SK-N-SH treated with all-trans-retinoic acid at 6 μM for 48 hours (cell line): ENCODE measurements around the gene PSMD2.

ENCODE experiments used
- ATAC-seq: fragments of 200-7000 bp; cut with Tn5 transposase; 3 replicates; pipeline ENCODE4 v1.9.1; 2020; ENCODE audit warnings: mild to moderate bottlenecking, moderate library complexity
- ARNTL ChIP-seq: fragments of 450-650 bp; formaldehyde crosslinking; IDR thresholded peaks from 2 replicates; pipeline ENCODE4 v1.5.0; 2020; ENCODE audit warnings: low read depth, mild to moderate bottlenecking, moderate library complexity, borderline replicate concordance
- BACH2 ChIP-seq: fragments of 250-450 bp; sonication (Bioruptor Pico); IDR thresholded peaks from 2 replicates; pipeline ENCODE4 v1.9.0; 2021; ENCODE audit warnings: mild to moderate bottlenecking, borderline replicate concordance
- CSDC2 ChIP-seq: fragments of 250-450 bp; sonication (Bioruptor Pico); IDR thresholded peaks from 2 replicates; pipeline ENCODE4 v1.5.0; 2020; ENCODE audit warnings: mild to moderate bottlenecking, moderate library complexity
- GLIS3 ChIP-seq: fragments of 250-450 bp; sonication (Bioruptor Pico); IDR thresholded peaks from 2 replicates; pipeline ENCODE4 v1.5.0; 2020; ENCODE audit warnings: mild to moderate bottlenecking, moderate library complexity
- ISL1 ChIP-seq: fragments of 250-450 bp; sonication (Bioruptor Pico); IDR thresholded peaks from 2 replicates; pipeline ENCODE4 v2.1.2; 2022; ENCODE audit warnings: mild to moderate bottlenecking, moderate library complexity
- OSR1 ChIP-seq: fragments of 250-450 bp; sonication (Bioruptor Pico); IDR thresholded peaks from 2 replicates; pipeline ENCODE4 v1.8.0; 2022; ENCODE audit warnings: moderate library complexity, mild to moderate bottlenecking, inconsistent platforms
- PPARA ChIP-seq: fragments of 250-450 bp; sonication (Bioruptor Pico); IDR thresholded peaks from 2 replicates; pipeline ENCODE4 v1.5.0; 2020; ENCODE audit warnings: mild to moderate bottlenecking, borderline replicate concordance
- RARB ChIP-seq: fragments of 250-450 bp; sonication (Bioruptor Pico); IDR thresholded peaks from 2 replicates; pipeline ENCODE4 v1.8.0; 2021; ENCODE audit warnings: mild to moderate bottlenecking, moderate library complexity
- SNAI2 ChIP-seq: fragments of 250-450 bp; sonication (Bioruptor Pico); IDR thresholded peaks from 2 replicates; pipeline ENCODE4 v1.5.0; 2020; ENCODE audit warnings: mild to moderate bottlenecking, moderate library complexity
- TCF4 ChIP-seq: fragments of 250-450 bp; sonication (Bioruptor Pico); IDR thresholded peaks from 2 replicates; pipeline ENCODE4 v1.8.0; 2021; ENCODE audit warnings: mild to moderate bottlenecking, moderate library complexity, borderline replicate concordance
- ZC3H10 ChIP-seq: fragments of 250-450 bp; sonication (Bioruptor Pico); IDR thresholded peaks from 2 replicates; pipeline ENCODE4 v1.5.1; 2021; ENCODE audit warnings: mild to moderate bottlenecking, moderate library complexity
- ZFP3 ChIP-seq: fragments of 250-450 bp; sonication (Bioruptor Pico); IDR thresholded peaks from 2 replicates; pipeline ENCODE4 v1.5.0; 2020; ENCODE audit warnings: mild to moderate bottlenecking, moderate library complexity
- ZNF565 ChIP-seq: fragments of 450-650 bp; formaldehyde crosslinking; conservative IDR thresholded peaks from 2 replicates; pipeline ENCODE4 v1.5.0; 2020; ENCODE audit warnings: low read depth, mild to moderate bottlenecking, moderate library complexity
- ZNF8 ChIP-seq: fragments of 450-650 bp; formaldehyde crosslinking; IDR thresholded peaks from 2 replicates; pipeline ENCODE4 v1.5.0; 2020; ENCODE audit warnings: mild to moderate bottlenecking, moderate library complexity
- TF ChIP-seq, protein P1 (sequence below): fragments of 250-450 bp; sonication (Bioruptor Pico); IDR thresholded peaks from 2 replicates; pipeline ENCODE4 v1.5.1; 2020; ENCODE audit warnings: low read depth, mild to moderate bottlenecking, moderate library complexity
- TF ChIP-seq, protein P2 (sequence below): fragments of 250-450 bp; sonication (Bioruptor Pico); IDR thresholded peaks from 2 replicates; pipeline ENCODE4 v1.5.1; 2021; ENCODE audit warnings: mild to moderate bottlenecking, moderate library complexity
- TF ChIP-seq, protein P3 (sequence below): fragments of 250-450 bp; sonication (Bioruptor Pico); IDR thresholded peaks from 2 replicates; pipeline ENCODE4 v1.5.0; 2020; ENCODE audit warnings: mild to moderate bottlenecking, moderate library complexity
- TF ChIP-seq, protein P4 (sequence below): fragments of 250-450 bp; sonication (Bioruptor Pico); IDR thresholded peaks from 2 replicates; pipeline ENCODE4 v1.8.0; 2021; ENCODE audit warnings: low read depth, mild to moderate bottlenecking, moderate library complexity, borderline replicate concordance
- TF ChIP-seq, protein P5 (sequence below): fragments of 250-450 bp; sonication (Bioruptor Pico); IDR thresholded peaks from 2 replicates; pipeline ENCODE4 v1.8.0; 2020; ENCODE audit warnings: mild to moderate bottlenecking, moderate library complexity, borderline replicate concordance

Gene PSMD2

DNA sequence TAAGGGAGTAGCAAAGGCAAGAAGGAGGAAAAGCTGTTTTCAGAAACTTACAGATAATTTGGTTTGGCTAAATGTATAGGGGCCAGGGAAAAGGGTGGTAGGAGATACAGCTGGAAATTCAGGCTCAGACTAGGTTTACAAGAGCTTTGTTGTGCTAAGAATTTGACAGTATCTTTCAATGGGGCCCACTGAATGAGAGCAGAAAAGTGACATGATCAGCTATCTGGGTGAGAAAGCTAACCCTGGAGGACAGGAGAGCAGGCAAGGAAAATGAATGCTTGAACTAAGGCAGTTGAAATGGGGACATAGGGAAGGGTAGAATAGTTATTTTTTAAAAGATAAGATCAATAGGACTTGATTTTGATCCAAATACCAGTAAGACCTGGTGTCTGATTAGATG is 12.6 kb downstream of the PSMD2 start:
- ATAC-seq: no peak
- TF ChIP-seq RARB (CRISPR knock-in tag) (no peak), ZFP3 (CRISPR knock-in tag) (no peak), CSDC2 (CRISPR knock-in tag) (no peak), GLIS3 (CRISPR knock-in tag) (no peak), TCF4 (CRISPR knock-in tag) (no peak), ZNF8 (CRISPR knock-in tag) (no peak), ISL1 (CRISPR knock-in tag) (no peak), ARNTL (CRISPR knock-in tag) (no peak), SNAI2 (CRISPR knock-in tag) (no peak), PPARA (CRISPR knock-in tag) (no peak)
- TF ChIP-seq, protein P1, sequence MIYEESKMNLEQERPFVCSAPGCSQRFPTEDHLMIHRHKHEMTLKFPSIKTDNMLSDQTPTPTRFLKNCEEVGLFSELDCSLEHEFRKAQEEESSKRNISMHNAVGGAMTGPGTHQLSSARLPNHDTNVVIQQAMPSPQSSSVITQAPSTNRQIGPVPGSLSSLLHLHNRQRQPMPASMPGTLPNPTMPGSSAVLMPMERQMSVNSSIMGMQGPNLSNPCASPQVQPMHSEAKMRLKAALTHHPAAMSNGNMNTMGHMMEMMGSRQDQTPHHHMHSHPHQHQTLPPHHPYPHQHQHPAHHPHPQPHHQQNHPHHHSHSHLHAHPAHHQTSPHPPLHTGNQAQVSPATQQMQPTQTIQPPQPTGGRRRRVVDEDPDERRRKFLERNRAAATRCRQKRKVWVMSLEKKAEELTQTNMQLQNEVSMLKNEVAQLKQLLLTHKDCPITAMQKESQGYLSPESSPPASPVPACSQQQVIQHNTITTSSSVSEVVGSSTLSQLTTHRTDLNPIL (CRISPR knock-in tag): no peak
- TF ChIP-seq, protein P2, sequence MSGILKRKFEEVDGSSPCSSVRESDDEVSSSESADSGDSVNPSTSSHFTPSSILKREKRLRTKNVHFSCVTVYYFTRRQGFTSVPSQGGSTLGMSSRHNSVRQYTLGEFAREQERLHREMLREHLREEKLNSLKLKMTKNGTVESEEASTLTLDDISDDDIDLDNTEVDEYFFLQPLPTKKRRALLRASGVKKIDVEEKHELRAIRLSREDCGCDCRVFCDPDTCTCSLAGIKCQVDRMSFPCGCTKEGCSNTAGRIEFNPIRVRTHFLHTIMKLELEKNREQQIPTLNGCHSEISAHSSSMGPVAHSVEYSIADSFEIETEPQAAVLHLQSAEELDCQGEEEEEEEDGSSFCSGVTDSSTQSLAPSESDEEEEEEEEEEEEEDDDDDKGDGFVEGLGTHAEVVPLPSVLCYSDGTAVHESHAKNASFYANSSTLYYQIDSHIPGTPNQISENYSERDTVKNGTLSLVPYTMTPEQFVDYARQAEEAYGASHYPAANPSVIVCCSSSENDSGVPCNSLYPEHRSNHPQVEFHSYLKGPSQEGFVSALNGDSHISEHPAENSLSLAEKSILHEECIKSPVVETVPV: no peak
- TF ChIP-seq, protein P3, sequence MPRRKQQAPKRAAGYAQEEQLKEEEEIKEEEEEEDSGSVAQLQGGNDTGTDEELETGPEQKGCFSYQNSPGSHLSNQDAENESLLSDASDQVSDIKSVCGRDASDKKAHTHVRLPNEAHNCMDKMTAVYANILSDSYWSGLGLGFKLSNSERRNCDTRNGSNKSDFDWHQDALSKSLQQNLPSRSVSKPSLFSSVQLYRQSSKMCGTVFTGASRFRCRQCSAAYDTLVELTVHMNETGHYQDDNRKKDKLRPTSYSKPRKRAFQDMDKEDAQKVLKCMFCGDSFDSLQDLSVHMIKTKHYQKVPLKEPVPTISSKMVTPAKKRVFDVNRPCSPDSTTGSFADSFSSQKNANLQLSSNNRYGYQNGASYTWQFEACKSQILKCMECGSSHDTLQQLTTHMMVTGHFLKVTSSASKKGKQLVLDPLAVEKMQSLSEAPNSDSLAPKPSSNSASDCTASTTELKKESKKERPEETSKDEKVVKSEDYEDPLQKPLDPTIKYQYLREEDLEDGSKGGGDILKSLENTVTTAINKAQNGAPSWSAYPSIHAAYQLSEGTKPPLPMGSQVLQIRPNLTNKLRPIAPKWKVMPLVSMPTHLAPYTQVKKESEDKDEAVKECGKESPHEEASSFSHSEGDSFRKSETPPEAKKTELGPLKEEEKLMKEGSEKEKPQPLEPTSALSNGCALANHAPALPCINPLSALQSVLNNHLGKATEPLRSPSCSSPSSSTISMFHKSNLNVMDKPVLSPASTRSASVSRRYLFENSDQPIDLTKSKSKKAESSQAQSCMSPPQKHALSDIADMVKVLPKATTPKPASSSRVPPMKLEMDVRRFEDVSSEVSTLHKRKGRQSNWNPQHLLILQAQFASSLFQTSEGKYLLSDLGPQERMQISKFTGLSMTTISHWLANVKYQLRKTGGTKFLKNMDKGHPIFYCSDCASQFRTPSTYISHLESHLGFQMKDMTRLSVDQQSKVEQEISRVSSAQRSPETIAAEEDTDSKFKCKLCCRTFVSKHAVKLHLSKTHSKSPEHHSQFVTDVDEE (CRISPR knock-in tag): no peak
- TF ChIP-seq, protein P4, sequence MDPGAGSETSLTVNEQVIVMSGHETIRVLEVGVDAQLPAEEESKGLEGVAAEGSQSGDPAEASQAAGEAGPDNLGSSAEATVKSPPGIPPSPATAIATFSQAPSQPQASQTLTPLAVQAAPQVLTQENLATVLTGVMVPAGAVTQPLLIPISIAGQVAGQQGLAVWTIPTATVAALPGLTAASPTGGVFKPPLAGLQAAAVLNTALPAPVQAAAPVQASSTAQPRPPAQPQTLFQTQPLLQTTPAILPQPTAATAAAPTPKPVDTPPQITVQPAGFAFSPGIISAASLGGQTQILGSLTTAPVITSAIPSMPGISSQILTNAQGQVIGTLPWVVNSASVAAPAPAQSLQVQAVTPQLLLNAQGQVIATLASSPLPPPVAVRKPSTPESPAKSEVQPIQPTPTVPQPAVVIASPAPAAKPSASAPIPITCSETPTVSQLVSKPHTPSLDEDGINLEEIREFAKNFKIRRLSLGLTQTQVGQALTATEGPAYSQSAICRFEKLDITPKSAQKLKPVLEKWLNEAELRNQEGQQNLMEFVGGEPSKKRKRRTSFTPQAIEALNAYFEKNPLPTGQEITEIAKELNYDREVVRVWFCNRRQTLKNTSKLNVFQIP: no peak
- TF ChIP-seq, protein P5, sequence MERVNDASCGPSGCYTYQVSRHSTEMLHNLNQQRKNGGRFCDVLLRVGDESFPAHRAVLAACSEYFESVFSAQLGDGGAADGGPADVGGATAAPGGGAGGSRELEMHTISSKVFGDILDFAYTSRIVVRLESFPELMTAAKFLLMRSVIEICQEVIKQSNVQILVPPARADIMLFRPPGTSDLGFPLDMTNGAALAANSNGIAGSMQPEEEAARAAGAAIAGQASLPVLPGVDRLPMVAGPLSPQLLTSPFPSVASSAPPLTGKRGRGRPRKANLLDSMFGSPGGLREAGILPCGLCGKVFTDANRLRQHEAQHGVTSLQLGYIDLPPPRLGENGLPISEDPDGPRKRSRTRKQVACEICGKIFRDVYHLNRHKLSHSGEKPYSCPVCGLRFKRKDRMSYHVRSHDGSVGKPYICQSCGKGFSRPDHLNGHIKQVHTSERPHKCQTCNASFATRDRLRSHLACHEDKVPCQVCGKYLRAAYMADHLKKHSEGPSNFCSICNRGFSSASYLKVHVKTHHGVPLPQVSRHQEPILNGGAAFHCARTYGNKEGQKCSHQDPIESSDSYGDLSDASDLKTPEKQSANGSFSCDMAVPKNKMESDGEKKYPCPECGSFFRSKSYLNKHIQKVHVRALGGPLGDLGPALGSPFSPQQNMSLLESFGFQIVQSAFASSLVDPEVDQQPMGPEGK (CRISPR knock-in tag): no peak

DNA sequence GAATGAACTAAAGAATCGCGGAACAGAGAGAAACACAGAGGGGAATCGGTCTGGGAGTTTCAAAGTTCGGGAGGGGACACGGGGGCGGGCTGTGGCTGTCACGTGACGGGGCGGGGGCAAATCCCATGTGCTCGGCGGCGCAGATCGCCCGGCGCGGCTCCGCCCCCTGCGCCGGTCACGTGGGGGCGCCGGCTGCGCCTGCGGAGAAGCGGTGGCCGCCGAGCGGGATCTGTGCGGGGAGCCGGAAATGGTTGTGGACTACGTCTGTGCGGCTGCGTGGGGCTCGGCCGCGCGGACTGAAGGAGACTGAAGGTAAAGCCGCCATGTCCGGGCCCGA is 15.3 kb downstream of the PSMD2 start, which contains the start of gene EIF4G1:
EIF4G1 (plus strand) TSS at position 244 of the 337 bp plus-strand sequence. CDS start 1,191 bp downstream, outside the sequence.
- peak; percentile 85 for ATAC-seq
- TF ChIP-seq, protein P3 (CRISPR knock-in tag): no peak
- 0 out of 2 replicates have a peak, but pooled peaks have one; percentile 71 for TF ChIP-seq ARNTL (CRISPR knock-in tag)

DNA sequence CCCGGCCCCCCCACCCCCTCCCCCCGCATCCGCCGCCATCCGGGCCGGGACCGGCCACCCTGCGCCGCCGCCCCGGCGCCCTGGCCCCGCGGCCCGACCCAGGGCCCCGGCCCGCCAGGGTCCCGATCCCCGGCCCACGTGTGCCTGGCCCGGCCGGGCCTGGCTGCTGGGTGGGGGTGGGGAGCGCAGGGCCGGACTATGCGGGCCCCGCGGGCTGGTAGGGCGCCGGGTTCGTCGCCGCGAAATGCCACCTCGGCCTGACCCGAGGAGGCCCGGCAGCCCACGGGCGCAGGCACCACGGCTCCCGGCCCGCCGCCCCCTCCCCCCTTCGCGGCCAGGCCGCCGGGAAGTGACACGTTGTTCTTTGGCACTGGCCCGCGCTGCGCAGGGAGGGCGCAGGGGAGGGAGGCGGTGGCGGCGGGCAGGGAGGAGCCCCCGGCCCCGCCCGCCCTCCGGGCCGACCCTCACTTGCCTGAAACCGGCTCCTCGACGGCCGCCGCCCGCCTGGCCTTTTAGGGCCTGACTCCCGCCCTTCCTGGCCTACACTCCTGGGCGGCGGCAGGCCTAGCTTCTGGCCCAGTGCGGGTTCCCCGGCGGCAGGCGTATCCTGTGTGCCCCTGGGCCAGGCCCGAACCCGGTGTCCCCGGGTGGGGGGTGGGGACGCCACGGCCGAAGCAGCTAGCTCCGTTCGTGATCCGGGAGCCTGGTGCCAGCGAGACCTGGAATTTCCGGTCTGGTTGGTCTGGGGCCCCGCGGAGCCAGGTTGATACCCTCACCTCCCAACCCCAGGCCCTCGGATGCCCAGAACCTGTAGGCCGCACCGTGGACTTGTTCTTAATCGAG is 15.9 kb downstream of the PSMD2 start:
- ATAC-seq: peak; percentile 40
- TF ChIP-seq, protein P2: no peak
- TF ChIP-seq, protein P3 (CRISPR knock-in tag): no peak
- no peak for TF ChIP-seq OSR1 (CRISPR knock-in tag)
- no peak for TF ChIP-seq ZC3H10
- no peak for TF ChIP-seq ZNF565 (CRISPR knock-in tag)
- TF ChIP-seq PPARA (CRISPR knock-in tag): no peak
- TF ChIP-seq GLIS3 (CRISPR knock-in tag): no peak
- no peak for TF ChIP-seq BACH2
